DMS 273 treated with DMSO at 0.1 percent for 48 hours (cell line): Measurements from ENCODE around the gene ZNF783.
"Not testable (repeated sequence)": the region's sequence is repeated elsewhere in the genome, so short reads cannot be mapped to it uniquely, and the experiment has no call there.

Source experiments
- DNase-seq: peaks from one replicate; lab custom pipeline; 2025; lab: John Stamatoyannopoulos, UW

ZNF783 gene

DNA sequence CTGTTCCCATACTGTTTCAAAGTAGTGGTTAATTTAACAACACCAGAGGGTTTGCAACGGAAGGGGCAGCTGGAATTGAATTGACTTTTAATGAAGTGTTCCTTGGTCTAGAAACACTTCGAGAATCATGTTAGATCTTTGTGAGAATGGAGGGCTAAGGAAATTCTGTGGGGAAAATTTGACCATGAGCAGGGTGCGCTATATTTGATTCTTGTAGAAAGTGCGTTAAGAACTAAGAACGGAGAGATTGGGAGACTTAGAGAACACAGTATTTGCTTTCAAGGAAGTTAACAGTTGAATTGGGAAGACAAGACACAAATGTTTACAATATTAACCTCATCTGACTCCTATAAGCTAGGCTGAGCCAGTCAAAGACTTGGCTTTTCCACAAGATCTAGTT lies 21.4 kb upstream of the ZNF783 start:
- no peak for DNase-seq

DNA sequence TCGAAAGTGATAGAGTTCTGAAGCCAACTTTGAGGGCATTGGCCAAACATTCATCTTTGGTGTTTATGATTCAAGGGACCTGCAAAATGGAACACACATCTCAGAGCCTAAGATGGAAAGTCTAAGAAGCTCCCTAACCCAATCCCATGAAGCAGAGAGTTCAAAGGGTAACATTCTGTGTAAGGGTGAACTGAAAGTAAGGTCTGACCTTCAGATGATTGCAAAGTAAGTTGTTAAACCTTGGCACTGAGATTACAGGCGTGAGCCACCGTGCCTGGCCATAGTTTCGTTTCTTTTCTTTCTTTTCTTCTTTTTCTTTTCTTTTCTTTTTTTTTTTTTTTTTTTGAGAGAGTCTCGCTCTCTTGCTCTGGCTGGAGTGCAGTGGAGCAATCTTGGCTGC lies 20.3 kb upstream of the ZNF783 start:
- DNase-seq = no peak

DNA sequence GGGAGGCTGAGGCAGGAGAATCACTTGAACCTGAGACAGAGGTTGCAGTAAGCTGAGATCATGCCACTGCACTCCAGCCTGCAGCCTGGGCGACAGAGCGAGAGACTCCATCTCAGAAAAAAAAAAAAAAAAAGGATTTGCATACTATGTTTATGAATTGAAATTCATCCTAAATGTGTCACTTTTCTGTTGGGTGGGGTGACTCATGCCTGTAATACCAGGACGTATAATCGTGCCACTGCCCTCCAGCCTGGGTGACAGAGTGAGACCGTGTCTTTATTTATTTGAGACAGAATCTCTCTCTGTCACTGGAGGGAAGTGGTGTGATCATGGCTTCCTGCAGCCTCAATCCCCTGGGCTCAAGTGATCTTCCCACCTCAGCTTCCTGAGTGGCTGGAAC lies 16.8 kb upstream of the ZNF783 start:
- no peak for DNase-seq

- no peak for DNase-seq
Measured at GRCh38 chr7:149245744-149246143, 16.3 kb upstream of the ZNF783 start.

GRCh38 chr7:149248777-149249176 lies 13.2 kb upstream of the ZNF783 start:
- DNase-seq = no peak

GRCh38 chr7:149250151-149250550 lies 11.8 kb upstream of the ZNF783 start:
- DNase-seq = not testable (repeated sequence)

GRCh38 chr7:149251518-149251917 lies 10.5 kb upstream of the ZNF783 start:
- DNase-seq = not testable (repeated sequence)

DNA sequence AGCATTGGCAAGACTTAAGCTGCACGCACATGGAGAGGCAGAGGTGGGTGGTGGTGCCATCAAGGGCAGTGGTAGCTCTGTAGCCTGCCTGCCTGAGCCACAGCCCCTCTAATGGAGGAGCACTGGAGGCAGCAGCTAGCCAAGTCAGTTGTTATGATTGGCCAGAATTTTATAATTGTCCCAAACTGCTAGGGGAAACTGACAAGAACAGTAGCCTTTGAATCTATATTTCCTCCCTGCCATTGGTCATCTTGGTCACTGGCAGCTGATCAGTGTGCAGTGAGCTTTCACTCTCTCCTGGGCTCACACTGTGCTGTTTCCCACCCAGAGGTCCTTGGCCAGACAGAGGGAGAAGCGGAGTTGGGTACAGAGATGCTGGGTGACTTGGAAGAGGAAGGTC lies 9.6 kb upstream of the ZNF783 start:
- no peak for DNase-seq

DNA sequence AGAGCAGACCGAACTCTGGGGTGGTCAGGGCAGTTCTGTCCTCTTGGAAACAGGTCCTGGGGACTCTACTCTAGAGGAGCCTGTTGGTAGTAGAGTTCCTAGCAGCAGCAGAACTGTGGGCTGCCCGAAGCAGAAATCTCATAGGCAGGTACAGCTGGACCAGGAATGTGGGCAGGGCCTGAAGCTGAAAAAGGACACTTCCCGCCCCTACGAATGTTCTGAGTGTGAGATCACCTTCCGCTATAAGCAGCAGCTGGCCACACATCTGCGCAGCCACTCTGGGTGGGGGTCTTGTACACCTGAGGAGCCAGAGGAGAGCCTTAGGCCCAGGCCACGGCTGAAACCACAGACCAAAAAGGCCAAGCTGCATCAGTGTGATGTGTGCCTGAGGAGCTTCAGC lies 8.3 kb upstream of the ZNF783 start:
- DNase-seq = no peak

DNA sequence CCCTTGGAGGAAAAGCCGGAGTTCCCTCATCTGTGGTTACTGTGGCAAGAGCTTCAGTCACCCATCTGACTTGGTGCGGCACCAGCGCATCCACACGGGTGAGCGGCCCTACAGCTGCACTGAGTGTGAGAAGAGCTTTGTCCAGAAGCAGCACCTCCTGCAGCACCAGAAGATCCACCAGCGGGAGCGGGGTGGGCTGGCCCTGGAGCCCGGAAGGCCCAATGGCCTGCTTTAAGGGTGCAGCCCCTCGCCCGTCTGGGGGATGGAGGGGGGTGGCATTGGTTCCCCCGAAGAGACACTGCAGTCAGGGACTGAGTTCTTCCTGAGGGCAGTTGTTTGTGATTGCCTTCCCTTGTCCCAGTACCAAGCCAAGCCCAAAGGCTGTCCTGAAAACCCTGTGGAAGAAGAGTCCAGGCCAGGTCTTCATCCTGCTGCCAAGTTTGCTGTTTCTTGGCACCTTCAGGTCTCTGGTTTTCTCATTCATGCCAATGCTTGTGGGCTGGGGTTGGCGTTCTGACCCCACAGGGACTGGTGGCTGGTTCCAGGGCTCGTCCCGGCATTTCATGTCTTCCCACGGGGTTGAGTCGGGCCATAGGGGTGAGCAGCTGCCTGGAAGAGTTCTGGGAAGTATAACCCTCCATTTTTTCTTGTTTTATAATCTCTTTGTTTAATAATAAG lies 7.7 kb upstream of the ZNF783 start:
- DNase-seq = no peak

DNA sequence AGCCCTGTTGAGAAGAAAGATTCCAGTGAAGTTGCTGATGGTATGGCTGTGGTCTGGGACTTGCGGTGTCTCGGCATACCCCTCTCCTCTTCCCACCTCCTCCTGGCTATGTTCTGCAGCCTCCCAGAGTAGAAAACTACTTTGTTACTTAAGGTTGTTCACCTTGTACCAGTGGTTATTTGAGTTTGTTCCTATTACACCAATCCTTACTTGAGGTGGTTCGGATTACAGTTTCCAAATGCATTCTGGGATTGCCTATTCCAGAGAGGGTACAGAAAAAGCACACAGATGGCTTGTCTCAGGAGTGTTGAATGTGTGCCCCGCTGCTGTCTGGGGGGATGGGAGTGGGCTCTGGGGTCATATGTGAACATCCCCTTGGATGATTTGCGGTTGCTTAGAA lies 6.8 kb upstream of the ZNF783 start:
- DNase-seq = no peak

DNA sequence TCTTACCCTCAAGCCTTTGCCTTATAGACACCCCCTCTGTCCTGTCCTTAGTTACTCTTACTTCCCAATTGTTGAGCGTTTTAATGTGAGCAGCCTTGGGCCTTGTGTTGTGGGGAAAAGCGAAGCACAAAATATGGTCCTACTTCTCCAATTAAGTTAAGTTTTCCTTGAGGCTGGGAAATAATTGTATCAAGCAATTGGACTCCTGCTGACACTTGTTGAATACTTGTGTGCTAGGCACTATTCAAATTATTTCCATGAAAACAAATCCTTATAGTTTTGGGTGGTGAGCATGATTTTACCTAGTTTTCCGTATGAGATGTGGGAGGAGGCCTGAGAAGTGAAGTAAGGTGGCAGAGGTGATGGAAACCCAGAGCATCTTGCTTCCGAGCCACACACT lies 5.4 kb upstream of the ZNF783 start:
- DNase-seq = no peak

GRCh38 chr7:149257146-149257545 lies 4.8 kb upstream of the ZNF783 start:
- DNase-seq = no peak

DNA sequence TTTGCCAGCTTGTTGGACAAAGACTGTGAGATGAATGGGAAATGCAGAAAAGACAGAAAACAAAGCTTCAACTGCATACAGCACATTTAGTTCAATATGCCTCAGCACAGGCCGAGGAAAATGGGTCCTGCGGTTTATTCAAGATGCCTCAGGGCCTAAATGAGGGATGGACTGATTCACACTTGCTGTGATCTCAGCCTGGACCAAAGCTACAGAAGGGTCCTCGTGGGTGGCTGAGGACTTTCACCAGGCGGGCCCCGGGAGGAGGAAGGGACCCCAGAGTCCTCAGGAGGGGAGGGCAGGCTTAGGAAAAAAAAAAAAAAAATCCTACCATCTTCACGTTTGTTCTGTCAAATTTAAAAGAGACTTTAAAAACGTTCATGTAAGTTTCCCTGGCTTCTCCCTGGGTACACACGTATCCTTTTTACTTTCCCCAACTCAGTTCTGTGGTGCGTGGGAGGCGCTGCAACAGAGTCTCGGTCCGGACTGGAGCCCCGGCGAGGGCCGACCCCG lies 624 bp upstream of the ZNF783 start:
- DNase-seq = no peak

DNA sequence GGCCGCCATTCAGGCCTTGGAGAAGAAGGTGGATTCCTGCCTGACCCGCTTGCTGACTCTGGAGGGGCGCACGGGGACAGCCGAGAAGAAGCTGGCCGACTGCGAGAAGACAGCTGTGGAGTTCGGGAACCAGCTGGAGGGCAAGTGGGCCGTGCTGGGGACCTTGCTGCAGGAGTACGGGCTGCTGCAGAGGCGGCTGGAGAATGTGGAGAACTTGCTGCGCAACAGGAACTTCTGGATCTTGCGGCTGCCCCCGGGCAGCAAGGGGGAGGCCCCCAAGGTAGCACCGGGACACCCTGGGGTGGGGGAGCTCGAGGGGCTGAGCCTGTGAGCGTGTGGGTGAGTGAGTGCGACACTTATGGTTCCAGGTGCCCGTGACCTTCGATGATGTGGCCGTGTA lies 4.5 kb downstream of the ZNF783 start:
- DNase-seq = no peak

GRCh38 chr7:149267733-149268132 lies 5.7 kb downstream of the ZNF783 start:
- no peak for DNase-seq

DNA sequence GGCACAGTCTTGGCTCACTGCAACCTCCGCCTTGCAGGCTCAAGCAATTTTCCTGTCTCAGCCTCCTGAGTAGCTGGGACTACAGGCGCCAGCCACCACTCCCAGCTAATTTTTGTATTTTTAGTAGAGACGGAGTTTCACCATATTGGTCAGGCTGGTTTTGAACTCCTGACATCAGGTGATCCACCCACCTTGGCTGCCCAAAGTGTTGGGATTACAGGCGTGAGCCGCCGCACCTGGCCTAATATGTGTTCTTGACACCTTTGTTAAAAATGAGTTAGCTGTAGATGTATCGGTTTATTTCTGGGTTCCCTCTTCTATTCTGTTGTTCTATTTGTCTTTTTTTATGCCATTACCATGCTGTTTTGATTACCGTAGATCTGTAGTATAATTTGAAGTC lies 12.4 kb downstream of the ZNF783 start:
- not testable (repeated sequence) for DNase-seq

DNA sequence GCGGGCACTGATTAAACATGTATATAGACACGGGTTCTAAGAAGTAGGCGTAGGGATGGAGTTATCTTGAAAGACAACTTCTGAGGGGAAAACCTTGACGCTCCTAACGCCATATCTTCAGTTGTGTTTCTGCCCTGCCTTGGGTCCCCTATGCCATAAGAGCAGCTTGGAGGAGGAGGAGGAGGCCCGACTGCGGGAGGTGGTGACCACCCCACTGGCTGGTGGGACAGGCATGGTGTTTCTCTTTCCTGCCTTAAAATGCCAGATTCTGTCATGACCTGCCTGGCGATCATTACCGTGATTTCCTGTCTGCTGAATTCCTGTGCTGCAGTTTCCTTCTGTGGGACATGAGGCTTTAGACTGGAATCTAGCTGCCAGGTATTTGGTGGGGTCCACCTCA lies 15.9 kb downstream of the ZNF783 start:
- DNase-seq = no peak

- DNase-seq = no peak
Measured at GRCh38 chr7:149278396-149278795, 16.4 kb downstream of the ZNF783 start.

GRCh38 chr7:149279111-149279743 lies 17.2 kb downstream of the ZNF783 start:
- DNase-seq = no peak

GRCh38 chr7:149280151-149280550 lies 18.2 kb downstream of the ZNF783 start:
- DNase-seq = no peak

DNA sequence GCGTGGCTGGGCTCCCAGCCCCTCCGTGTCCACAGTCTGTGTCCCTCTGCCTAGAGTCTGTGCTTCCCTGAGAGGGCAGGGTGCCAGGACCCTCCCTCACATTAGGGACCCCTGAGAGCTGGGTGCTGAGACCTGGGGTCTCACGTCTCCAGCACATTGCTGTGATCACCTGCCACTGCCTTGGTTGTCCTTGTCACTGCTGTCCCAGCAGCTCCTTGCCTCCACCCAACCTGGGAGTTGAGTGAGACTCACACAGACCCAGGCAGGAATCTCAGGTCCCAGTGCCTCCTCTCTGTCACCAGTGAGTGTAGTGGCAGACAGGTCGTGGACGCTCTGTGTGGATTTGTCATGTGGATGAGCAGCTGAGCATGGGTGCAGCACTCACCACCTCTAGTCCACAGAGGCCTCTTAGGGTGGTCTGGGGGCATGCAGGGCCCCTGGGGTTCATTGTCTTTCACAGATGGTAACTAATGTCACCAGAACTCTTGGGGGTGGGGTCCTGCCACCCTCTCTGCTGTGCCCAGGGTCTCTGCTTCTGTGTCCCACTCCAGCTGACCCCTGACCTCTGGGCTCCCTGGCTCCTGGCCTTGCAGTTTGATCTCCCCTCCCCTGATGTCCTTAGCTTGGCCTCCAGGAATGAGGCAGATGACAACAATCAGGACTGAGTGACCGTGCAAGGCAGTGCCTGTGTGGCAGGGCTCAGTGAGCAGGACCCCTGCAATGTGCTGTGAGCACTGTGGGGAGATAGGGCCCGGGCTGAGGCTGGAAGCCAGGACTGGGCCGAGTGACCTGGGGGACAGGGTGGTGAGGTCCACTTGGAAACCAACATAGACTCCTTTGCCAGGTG lies 18.9 kb downstream of the ZNF783 start:
- no peak for DNase-seq
